NCI-H69 (cell line): ENCODE results near the gene ZNF502.

Experiments
- DNase-seq: peaks from one replicate; lab custom pipeline; 2025; lab: John Stamatoyannopoulos, UW

The ZNF502 gene

DNA sequence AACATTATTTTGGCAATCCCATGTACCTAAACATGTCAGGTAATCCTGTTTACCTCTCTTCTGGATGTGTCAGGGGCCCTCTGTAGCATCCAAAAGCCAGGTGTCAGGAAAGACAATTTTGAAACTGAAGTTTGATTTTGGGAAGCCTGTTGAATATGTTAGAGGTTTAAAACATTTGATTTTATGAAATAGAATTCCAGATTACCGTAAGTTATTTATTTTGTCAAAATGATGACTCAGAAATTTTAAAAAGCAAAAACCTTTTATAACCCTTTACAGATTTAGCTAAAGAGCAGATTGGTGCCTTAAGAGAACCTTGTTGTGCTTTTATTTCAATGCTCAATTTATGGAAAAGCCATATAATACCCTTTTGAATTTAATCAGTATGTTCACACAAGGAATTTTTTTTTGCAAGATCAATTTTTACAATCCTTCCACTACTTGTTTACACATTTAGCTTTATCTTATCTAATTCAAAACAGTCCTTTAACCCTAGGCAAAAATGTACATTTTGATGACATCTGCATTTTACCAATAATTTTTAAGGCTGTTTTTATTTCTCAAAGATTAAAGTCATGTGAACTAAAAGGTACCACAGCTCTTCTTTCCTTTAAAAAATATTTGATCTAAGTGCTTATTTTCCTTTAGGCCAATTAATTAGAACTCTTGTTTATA is 59.1 kb downstream of the ZNF502 start:
- no peak for DNase-seq

DNA sequence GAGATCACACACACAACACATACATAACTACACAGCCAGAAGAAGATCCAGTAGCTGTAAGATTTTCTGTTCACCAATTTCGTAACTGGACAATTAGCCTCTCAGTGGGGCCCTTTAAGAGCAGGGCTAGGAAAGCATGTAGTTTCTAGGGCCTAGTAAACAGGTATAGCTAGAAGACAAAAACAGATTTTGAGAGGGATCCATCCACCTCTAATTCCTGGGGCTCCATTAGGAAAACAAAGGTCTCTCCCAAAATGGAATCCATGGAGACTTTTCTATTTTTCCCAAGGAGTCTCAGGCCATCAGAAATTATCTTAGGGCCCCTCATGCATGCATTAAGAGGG is 59.6 kb downstream of the ZNF502 start:
- DNase-seq = peak; percentile 2
